ENCODE measurements around the gene BAIAP3. TPM values are rescaled to one million over a fixed set of nuclear protein-coding genes. Genes with fewer than 3 reads are reported as not detected.

BAIAP3 gene
- total RNA-seq, 2 experiments from 2014 or later = 19.6 to 21.5 TPM

DNA sequence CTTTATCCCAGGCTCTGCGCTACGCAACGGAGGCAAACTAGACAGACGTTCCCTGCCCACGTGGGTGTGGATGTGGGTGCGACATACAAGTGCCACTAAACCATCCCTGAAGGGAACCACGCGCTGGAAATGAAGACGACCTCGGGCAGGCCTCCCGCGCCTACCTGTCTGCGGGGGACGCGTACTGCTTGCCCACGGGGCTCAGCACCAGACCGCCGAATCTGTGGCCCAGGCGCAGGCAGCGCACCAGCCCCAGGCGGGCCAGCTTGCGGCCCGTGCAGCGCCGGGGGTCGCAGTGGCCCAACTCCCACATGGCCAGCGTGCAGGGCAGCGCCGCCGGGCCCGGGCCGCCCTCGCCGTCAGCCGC, 17.8 kb downstream of the BAIAP3 start:
- H3K4me1 ChIP-seq (ENCODE audit: insufficient read depth, low read length) = peaks cover 54% of the 10 kb centered on the region
- H3K27me3 Mint-ChIP-seq = no peaks in the 10 kb centered on the region
- H3K27ac Mint-ChIP-seq = peak overlapping the region; percentile 80
- peaks cover 25% of the 10 kb centered on the region for H3K36me3 Mint-ChIP-seq (ENCODE audit: low read depth)
- H3K4me1 Mint-ChIP-seq (ENCODE audit: low read depth) = peaks cover 16% of the 10 kb centered on the region
- DNase-seq = no peak
- no peaks in the 10 kb centered on the region for H3K27me3 ChIP-seq (ENCODE audit: control insufficient read depth in 1 of 2, insufficient read depth in 2 of 2, low read length in 2 of 2)
- H3K9me3 ChIP-seq (ENCODE audit: control insufficient read depth in 1 of 2, insufficient read depth in 1 of 2, low read length in 2 of 2) = no peaks in the 10 kb centered on the region
- no peaks in the 10 kb centered on the region for H3K9me3 Mint-ChIP-seq
- ChIA-PET CTCF (no interaction called here), POLR2A (interaction anchor here (1.5 kb wide), 2 partner anchors 9 to 42 kb away, joined by 5 to 9 read pairs; partner anchors contain the start of gene UBE2I)
- intact Hi-C loops (cut with DNase I, micrococcal nuclease) = loop anchor here in 1 of 2 experiments (2.0 to 5.0 kb wide), 3 partner anchors 42 to 421 kb away; partner anchors contain the start of genes EME2, MRPS34, NME3 and UBE2I
- ATAC-seq (ENCODE audit: poor library complexity) = peak; percentile 21
- H3K36me3 ChIP-seq (ENCODE audit: insufficient read depth, low read length) = peaks cover 28% of the 10 kb centered on the region
- H3K4me3 Mint-ChIP-seq = peak overlapping the region; percentile 76
- peak overlapping the region in 1 of 2 donors; percentile 46 for H3K27ac ChIP-seq (ENCODE audit: low read depth in 1 of 2, low read length in 2 of 2)
- H3K4me3 ChIP-seq (ENCODE audit: low read length) = peak overlapping the region; percentile 56
- TF ChIP-seq, protein P1, sequence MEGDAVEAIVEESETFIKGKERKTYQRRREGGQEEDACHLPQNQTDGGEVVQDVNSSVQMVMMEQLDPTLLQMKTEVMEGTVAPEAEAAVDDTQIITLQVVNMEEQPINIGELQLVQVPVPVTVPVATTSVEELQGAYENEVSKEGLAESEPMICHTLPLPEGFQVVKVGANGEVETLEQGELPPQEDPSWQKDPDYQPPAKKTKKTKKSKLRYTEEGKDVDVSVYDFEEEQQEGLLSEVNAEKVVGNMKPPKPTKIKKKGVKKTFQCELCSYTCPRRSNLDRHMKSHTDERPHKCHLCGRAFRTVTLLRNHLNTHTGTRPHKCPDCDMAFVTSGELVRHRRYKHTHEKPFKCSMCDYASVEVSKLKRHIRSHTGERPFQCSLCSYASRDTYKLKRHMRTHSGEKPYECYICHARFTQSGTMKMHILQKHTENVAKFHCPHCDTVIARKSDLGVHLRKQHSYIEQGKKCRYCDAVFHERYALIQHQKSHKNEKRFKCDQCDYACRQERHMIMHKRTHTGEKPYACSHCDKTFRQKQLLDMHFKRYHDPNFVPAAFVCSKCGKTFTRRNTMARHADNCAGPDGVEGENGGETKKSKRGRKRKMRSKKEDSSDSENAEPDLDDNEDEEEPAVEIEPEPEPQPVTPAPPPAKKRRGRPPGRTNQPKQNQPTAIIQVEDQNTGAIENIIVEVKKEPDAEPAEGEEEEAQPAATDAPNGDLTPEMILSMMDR (IDR thresholded peaks at IDR 0.05) = no peak

DNA sequence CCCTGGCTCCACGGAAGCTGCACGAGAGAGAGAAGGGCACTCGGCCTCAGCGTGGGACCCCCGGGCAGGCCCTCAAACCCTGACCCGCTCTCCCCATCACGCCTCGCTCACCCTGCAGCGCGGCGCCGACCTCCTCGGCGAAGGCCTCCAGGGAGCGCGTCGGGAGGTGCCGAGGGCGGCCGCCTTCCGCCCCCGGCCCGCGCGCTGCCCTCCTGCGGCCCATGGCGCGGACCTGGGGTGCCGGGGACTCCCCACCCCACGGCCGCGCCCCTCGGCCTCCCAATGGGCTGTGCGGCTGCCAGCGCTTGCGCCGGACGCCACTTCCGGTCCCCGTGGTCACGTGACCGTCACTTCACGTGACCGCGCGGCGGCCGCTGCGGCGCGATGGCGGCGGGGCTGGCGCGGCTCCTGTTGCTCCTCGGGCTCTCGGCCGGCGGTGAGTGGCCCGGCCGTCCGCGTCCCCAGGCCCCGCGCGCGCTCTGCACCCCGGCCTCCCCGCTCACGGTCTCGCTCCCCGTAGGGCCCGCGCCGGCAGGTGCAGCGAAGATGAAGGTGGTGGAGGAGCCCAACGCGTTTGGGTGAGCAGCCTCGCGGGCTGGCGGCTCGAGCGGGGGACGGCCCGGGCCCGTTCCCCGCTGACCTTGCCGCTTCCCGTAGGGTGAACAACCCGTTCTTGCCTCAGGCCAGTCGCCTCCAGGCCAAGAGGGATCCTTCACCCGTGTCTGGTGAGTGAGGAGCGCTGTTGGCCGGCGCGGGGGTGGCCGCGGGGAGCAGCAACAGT, 18.3 kb downstream of the BAIAP3 start, which contains the start of the genes GNPTG and TSR3:
GNPTG (plus strand) TSS at position 350 of the 781 bp plus-strand sequence; CDS start at position 385, 35 bp downstream.
TSR3 (minus strand) TSS at position 297 of the 781 bp plus-strand sequence; CDS start at position 223, 74 bp downstream.
- Mint-ChIP-seq H3K27me3 (no peaks in the 10 kb centered on the region), H3K4me3 (peak within 1 kb of the TSS; percentile 90), H3K36me3 (ENCODE audit: low read depth) (peaks cover 25% of the 10 kb centered on the region), H3K27ac (peak within 1 kb of the TSS; percentile 89), H3K4me1 (ENCODE audit: low read depth) (peaks cover 16% of the 10 kb centered on the region), H3K9me3 (no peaks in the 10 kb centered on the region)
- peak; percentile 70 to 95 (median 82) for DNase-seq
- H3K4me1 ChIP-seq (ENCODE audit: insufficient read depth, low read length) = peaks cover 54% of the 10 kb centered on the region
- peak within 1 kb of the TSS in 1 of 2 donors; percentile 46 for H3K27ac ChIP-seq (ENCODE audit: low read depth in 1 of 2, low read length in 2 of 2)
- H3K9me3 ChIP-seq (ENCODE audit: control insufficient read depth in 1 of 2, insufficient read depth in 1 of 2, low read length in 2 of 2) = no peaks in the 10 kb centered on the region
- ChIA-PET POLR2A (interaction anchor here (1.5 kb wide), 2 partner anchors 9 to 43 kb away, joined by 5 to 9 read pairs; partner anchors contain the start of gene UBE2I), CTCF (no interaction called here)
- TF ChIP-seq, protein P1 (IDR thresholded peaks at IDR 0.05) = no peak
- H3K27me3 ChIP-seq (ENCODE audit: control insufficient read depth in 1 of 2, insufficient read depth in 2 of 2, low read length in 2 of 2) = no peaks in the 10 kb centered on the region
- peaks cover 28% of the 10 kb centered on the region for H3K36me3 ChIP-seq (ENCODE audit: insufficient read depth, low read length)
- intact Hi-C loops (cut with DNase I, micrococcal nuclease) = loop anchor here in 1 of 2 experiments (2.0 to 5.0 kb wide), 3 partner anchors 43 to 421 kb away; partner anchors contain the start of genes EME2, MRPS34, NME3 and UBE2I
- peak; percentile 84 for ATAC-seq (ENCODE audit: poor library complexity)
- peak within 1 kb of the TSS; percentile 87 for H3K4me3 ChIP-seq (ENCODE audit: low read length)

DNA sequence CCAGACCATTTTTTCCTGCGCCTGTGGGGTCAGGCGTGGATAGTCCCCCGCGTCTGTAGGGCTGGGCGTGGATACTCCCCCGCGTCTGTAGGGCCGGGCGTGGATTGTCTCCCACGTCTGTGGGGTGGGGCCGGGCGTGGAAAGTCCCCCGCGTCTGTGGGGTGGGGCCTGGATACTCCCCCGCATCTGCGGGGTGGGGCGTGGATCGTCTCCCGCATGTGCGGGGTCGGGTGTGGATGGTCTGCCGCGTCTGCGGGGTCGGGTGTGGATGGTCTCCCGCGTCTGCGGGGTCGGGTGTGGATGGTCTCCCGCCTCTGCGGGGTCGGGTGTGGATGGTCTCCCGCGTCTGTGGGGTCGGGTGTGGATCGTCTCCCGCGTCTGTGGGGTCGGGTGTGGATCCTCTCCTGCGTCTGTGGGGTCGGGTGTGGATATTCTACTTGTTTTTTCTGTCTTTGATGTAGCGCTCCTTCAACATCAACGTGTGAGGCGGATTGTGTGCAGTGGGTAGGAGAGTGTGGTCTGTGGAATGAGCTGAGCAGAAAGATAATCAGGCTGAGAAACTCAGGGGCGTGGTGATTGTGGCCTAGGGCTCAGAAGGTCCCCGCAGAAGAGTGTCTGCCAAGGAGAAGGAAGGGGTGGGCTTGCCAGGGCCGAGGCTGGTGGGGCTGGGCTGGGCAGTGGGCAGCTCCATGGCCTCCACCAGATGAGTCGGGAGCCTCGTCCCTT, 21.5 kb downstream of the BAIAP3 start:
- H3K4me1 ChIP-seq (ENCODE audit: insufficient read depth, low read length) = peaks cover 48% of the 10 kb centered on the region
- DNase-seq (no peak), ATAC-seq (ENCODE audit: poor library complexity) (no peak)
- no peaks in the 10 kb centered on the region for H3K9me3 ChIP-seq (ENCODE audit: control insufficient read depth in 1 of 2, insufficient read depth in 1 of 2, low read length in 2 of 2)
- no peaks in the 10 kb centered on the region for H3K27me3 Mint-ChIP-seq
- peaks cover 3% of the 10 kb centered on the region for H3K36me3 ChIP-seq (ENCODE audit: insufficient read depth, low read length)
- H3K4me3 ChIP-seq (ENCODE audit: low read length) = no peak overlapping the region
- TF ChIP-seq, protein P1 (IDR thresholded peaks at IDR 0.05) = no peak
- peaks cover 18% of the 10 kb centered on the region for H3K36me3 Mint-ChIP-seq (ENCODE audit: low read depth)
- ChIA-PET CTCF (interaction anchor here (2.4 kb wide), 1 partner anchor 8 kb away, joined by 14 read pairs; no protein-coding TSS in a partner anchor), POLR2A (no interaction called here)
- H3K27ac ChIP-seq (ENCODE audit: low read depth in 1 of 2, low read length in 2 of 2) = no peak overlapping the region
- no peaks in the 10 kb centered on the region for H3K9me3 Mint-ChIP-seq
- peaks cover 20% of the 10 kb centered on the region for H3K4me1 Mint-ChIP-seq (ENCODE audit: low read depth)
- H3K4me3 Mint-ChIP-seq = peak overlapping the region; percentile 45
- intact Hi-C loops (cut with DNase I, micrococcal nuclease) = loop anchor here in 1 of 2 experiments (5.0 kb wide), 2 partner anchors 62 to 417 kb away; partner anchors contain the start of genes EME2, MRPS34 and NME3
- H3K27me3 ChIP-seq (ENCODE audit: control insufficient read depth in 1 of 2, insufficient read depth in 2 of 2, low read length in 2 of 2) = no peaks in the 10 kb centered on the region
- peak overlapping the region; percentile 58 for H3K27ac Mint-ChIP-seq

Measured in CD4-positive, alpha-beta T cell (primary cell).